HG02571 (cell line): ENCODE data around the gene PLEKHM2.
"Not testable (repeated sequence)": the region's sequence is repeated elsewhere in the genome, so short reads cannot be mapped to it uniquely, and the experiment has no call there.

Source experiments
- ATAC-seq: cut with Tn5 transposase; IDR thresholded peaks from one replicate; pipeline ENCODE4 v1.9.1; 2021; ENCODE audit warnings: mild to moderate bottlenecking, moderate library complexity; ENCODE audit not compliant: unreplicated experiment

The PLEKHM2 gene, protein sequence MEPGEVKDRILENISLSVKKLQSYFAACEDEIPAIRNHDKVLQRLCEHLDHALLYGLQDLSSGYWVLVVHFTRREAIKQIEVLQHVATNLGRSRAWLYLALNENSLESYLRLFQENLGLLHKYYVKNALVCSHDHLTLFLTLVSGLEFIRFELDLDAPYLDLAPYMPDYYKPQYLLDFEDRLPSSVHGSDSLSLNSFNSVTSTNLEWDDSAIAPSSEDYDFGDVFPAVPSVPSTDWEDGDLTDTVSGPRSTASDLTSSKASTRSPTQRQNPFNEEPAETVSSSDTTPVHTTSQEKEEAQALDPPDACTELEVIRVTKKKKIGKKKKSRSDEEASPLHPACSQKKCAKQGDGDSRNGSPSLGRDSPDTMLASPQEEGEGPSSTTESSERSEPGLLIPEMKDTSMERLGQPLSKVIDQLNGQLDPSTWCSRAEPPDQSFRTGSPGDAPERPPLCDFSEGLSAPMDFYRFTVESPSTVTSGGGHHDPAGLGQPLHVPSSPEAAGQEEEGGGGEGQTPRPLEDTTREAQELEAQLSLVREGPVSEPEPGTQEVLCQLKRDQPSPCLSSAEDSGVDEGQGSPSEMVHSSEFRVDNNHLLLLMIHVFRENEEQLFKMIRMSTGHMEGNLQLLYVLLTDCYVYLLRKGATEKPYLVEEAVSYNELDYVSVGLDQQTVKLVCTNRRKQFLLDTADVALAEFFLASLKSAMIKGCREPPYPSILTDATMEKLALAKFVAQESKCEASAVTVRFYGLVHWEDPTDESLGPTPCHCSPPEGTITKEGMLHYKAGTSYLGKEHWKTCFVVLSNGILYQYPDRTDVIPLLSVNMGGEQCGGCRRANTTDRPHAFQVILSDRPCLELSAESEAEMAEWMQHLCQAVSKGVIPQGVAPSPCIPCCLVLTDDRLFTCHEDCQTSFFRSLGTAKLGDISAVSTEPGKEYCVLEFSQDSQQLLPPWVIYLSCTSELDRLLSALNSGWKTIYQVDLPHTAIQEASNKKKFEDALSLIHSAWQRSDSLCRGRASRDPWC

GRCh38 chr1:15684042-15684461 lies at the start of gene PLEKHM2:
TSS of gene PLEKHM2 (plus strand) at chr1:15684320. CDS start at chr1:15684559, 239 bp downstream.
- no peak for ATAC-seq

- no peak for ATAC-seq
Observed at GRCh38 chr1:15636436-15636835, 47.7 kb upstream of the PLEKHM2 start.

GRCh38 chr1:15637826-15638225 lies 46.3 kb upstream of the PLEKHM2 start:
- ATAC-seq = no peak

DNA sequence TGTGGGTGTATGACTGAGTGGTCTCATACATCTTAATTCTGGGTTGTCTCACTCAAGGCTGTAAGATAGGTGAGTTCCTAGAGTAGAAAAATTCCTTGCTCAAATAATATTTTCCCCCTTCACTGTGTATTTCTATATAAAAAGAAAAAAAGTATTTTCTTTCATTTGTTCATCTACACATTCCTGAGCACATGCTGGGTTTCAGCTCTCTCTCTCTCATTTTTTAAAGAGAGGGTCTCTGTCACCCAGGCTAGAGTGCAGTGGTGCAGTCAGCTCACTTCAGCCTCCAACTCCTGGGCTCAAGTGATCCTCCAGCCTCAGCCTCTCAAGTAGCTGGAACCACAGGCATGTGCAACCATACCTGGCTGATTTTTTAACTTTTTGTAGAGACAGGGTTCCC lies 44.9 kb upstream of the PLEKHM2 start:
- ATAC-seq = no peak

GRCh38 chr1:15639931-15640330 lies 44.2 kb upstream of the PLEKHM2 start:
- no peak for ATAC-seq

GRCh38 chr1:15640667-15641066 lies 43.5 kb upstream of the PLEKHM2 start:
- ATAC-seq = no peak

GRCh38 chr1:15649937-15650336 lies 34.2 kb upstream of the PLEKHM2 start:
- no peak for ATAC-seq

- ATAC-seq = no peak
Observed at GRCh38 chr1:15650433-15650832, 33.7 kb upstream of the PLEKHM2 start.

DNA sequence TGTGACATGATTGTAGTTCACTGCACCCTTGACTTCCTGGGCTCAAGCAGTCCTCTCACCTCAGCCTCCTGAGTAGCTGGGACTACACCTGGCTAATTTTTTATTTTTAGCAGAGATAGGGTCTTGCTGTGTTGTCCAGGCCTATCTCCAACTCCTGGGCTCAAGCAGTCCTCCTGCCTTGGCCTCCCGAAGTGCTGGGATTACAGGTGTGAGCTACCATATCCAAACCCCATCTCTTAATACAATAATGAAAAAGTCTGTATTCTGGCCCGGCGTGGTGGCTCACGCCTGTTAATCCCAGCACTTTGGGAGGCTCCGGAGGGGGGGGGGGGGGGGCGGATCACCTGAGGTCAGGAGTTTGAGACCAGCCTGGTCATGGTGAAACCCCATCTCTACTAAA lies 32.0 kb upstream of the PLEKHM2 start:
- not testable (repeated sequence) for ATAC-seq

DNA sequence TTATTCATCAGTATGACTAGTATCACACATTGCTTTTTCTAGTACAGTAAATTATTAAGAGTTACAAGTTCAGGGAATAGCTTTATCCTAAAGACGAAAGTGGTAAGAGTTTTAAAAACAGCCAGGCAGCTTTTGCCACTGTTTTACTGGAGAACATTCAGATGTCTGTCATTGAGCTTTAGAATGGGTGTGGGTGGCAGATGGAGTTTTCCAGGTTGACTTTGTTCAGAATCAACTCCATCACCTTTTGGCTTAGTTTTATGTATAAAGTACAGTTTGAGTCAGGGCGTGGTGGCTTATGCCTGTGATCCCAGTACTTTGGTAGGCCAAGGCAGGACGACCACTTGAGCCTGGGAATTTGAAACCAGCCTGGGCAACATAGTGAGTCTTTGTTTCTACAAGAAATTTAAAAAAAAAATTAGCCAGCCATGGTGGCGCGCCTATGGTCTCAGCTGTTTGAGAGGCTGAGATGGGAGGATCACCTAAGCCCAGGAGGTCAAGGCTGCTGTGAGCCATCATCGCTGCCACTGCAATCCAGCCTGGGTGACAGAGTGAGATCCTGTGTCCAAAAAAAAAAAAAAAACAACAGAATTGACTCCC lies 29.9 kb upstream of the PLEKHM2 start:
- ATAC-seq = no peak

GRCh38 chr1:15656464-15656863 lies 27.7 kb upstream of the PLEKHM2 start:
- ATAC-seq = no peak

DNA sequence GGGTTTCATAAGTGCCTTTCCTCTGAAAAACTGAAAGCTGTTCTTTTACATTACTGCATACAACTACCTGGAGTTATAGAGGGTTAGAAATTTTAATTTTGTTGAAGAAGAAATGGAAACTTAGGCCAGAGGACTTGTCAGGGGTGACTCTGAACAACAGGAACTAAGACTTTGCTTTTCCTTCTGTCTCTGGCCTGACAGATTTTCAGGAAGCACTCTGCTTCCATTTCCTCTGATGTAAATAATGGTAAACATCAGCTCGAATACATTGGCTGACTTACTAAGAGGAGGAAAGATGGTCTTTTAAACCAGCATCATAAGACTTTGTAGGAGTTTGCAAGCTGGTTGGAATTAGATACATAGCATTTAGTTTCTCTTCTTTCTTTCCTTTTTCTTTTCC lies 27.1 kb upstream of the PLEKHM2 start:
- ATAC-seq = no peak

GRCh38 chr1:15660151-15660550 lies 24.0 kb upstream of the PLEKHM2 start:
- no peak for ATAC-seq

GRCh38 chr1:15662477-15662876 lies 21.6 kb upstream of the PLEKHM2 start:
- no peak for ATAC-seq

- ATAC-seq = no peak
Observed at GRCh38 chr1:15663925-15664324, 20.2 kb upstream of the PLEKHM2 start.

GRCh38 chr1:15667362-15667761 lies 16.8 kb upstream of the PLEKHM2 start:
- no peak for ATAC-seq

- ATAC-seq = no peak
Observed at GRCh38 chr1:15668089-15668754, 15.9 kb upstream of the PLEKHM2 start.

GRCh38 chr1:15669074-15669473 lies 15.0 kb upstream of the PLEKHM2 start:
- no peak for ATAC-seq

DNA sequence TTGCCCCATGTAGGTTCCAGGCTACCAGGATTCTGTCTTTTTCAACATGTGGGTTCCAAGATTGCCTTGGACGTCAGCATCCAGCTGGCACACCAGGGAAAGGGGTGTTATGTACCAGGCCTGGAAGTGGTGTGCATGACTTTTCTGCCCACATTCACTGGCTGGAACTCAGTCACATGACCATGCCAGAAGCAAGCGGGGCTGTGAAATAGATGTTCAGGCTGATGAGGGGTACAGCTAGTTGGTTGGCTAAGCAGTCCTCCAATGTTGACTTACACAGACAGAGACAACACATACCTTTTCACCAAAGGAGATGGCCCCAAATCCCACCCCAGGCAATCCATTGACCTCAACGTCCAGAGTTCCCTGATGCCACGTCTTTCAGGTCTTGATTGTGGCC lies 14.3 kb upstream of the PLEKHM2 start:
- ATAC-seq = no peak

DNA sequence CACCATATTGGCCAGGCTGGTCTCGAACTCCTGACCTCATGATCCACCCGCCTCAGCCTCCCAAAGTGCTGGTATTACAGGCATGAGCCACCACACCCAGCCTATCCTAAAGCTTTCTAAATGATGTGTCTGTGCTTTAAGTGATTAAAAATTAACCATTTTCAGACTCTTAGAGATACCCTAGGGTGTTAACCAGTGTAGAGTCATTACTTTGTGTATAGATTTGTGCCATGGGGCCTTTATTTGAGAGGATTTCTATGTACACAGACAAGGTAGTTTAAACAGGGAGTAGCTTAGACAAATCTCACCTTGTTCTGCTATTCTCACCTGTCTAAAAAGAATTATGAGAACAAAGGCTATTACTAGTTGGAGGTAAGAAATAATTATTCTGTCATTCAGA lies 12.7 kb upstream of the PLEKHM2 start:
- no peak for ATAC-seq
